ENCODE results near the gene GAS6.

Gene GAS6

DNA sequence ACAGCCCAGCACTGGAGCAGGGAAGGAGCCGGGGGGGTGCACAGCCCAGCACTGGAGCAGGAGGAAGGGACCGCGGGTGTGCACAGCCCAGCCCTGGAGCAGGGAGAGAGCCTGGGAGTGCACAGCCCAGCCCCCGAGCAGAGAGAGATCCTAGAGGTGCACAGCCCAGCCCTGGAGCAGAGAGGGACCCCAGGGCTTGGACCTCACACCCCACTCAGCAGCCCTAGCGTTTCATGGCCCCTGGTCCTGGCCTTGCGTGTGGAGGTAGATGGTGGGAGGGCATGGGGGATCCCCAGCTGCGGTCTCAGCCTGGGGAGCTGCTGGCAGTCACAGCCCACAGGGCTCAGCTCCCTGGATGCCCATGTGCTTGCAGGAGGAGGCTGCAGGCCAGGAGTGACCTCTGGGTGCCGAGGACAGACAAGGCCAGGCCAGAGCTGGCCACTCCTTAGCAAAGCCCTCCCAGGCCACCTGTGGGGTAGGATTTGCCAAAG is 25.1 kb downstream of the GAS6 start:
- no peaks in the 10 kb centered on the region for H3K9me3 ChIP-seq (replicated peaks; ENCODE audit: insufficient read depth, low read length)
- H3K4me2 ChIP-seq (ENCODE audit: low read depth, low read length), result no peak overlapping the region
- H3K27me3 ChIP-seq (replicated peaks; ENCODE audit: insufficient read depth, low read length), result no peaks in the 10 kb centered on the region
- H3K27ac ChIP-seq (ENCODE audit: low read length), result no peak overlapping the region
- H3K9me2 ChIP-seq (replicated peaks; ENCODE audit: insufficient read depth, low read length), result no peaks in the 10 kb centered on the region
- H3K9ac ChIP-seq (ENCODE audit: low read length), result no peak overlapping the region
- H3F3A ChIP-seq (ENCODE audit: insufficient read depth, low read length), result peaks cover 21% of the 10 kb centered on the region
- H3K79me2 ChIP-seq (ENCODE audit: low read length), result peaks cover 88% of the 10 kb centered on the region
- 0 out of 2 replicates have a peak, but pooled peaks cover 6% of the 10 kb centered on the region for H3K4me1 ChIP-seq (ENCODE audit: low read length)
- H3K36me3 ChIP-seq (replicated peaks; ENCODE audit: insufficient read depth, low read length), result peaks cover 25% of the 10 kb centered on the region
- no peak overlapping the region for H2AFZ ChIP-seq (ENCODE audit: low read length)
- TF ChIP-seq EZH2phosphoT487 (IDR thresholded peaks at IDR 0.05; ENCODE audit: low read length) (no peak), EZH2 (optimal IDR thresholded peaks at IDR 0.05; ENCODE audit: low read depth, low read length) (no peak)
- TF ChIP-seq, protein P1, sequence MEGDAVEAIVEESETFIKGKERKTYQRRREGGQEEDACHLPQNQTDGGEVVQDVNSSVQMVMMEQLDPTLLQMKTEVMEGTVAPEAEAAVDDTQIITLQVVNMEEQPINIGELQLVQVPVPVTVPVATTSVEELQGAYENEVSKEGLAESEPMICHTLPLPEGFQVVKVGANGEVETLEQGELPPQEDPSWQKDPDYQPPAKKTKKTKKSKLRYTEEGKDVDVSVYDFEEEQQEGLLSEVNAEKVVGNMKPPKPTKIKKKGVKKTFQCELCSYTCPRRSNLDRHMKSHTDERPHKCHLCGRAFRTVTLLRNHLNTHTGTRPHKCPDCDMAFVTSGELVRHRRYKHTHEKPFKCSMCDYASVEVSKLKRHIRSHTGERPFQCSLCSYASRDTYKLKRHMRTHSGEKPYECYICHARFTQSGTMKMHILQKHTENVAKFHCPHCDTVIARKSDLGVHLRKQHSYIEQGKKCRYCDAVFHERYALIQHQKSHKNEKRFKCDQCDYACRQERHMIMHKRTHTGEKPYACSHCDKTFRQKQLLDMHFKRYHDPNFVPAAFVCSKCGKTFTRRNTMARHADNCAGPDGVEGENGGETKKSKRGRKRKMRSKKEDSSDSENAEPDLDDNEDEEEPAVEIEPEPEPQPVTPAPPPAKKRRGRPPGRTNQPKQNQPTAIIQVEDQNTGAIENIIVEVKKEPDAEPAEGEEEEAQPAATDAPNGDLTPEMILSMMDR (IDR thresholded peaks at IDR 0.05; ENCODE audit: low read length), result no peak
- no peak for DNase-seq
- H3K4me3 ChIP-seq (ENCODE audit: low read length), result no peak overlapping the region
- H4K20me1 ChIP-seq (ENCODE audit: insufficient read depth, low read length), result peaks cover 11% of the 10 kb centered on the region; the same call in 1 of the 2 replicates

DNA sequence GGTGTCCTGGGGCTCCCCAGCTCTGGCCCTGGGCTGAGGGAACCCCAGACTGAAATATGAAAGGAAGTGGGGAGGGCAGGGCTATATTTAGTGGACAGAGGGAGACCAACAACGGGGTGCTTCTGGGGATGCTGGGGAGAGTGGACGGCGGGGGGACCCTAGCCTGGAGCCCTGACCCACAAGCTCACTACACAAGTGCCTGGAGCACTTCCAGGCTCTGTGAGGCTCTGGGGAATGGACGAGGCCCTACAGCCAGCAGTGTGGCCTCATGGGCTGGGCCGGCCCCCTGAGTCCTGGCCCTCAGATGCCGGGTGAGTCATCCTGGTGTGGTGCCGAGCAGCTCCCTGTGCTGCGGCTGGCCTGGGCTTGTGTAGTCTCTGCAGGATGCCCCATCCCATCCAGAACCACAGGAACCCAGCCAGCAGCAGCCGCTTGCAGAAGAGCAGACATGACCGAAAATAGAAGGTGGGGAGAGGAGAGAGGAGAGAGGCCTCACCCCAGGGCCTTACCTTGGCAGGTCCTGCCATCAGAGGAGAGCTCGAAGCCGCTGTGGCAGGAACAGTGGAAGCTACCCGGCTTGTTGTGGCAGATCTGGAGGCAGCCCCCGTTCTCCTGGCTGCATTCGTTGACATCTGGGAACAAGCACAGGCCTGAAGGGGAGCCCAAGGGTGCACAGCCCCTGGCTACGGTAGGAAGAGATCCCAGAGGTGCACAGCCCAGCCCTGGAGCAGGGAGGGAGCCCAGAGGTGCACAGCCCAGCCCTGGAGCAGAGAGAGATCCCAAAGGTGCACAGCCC is 26.1 kb downstream of the GAS6 start:
- Histone ChIP-seq H3K9me2 (replicated peaks; ENCODE audit: insufficient read depth, low read length) (no peaks in the 10 kb centered on the region), H3K4me1 (ENCODE audit: low read length) (0 out of 2 replicates have a peak, but pooled peaks cover 6% of the 10 kb centered on the region), H3K27ac (ENCODE audit: low read length) (peak overlapping the region; percentile 22; the same call in 1 of the 2 replicates), H3K4me2 (ENCODE audit: low read depth, low read length) (no peak overlapping the region), H3K79me2 (ENCODE audit: low read length) (peaks cover 87% of the 10 kb centered on the region), H3F3A (ENCODE audit: insufficient read depth, low read length) (peaks cover 21% of the 10 kb centered on the region), H4K20me1 (ENCODE audit: insufficient read depth, low read length) (peaks cover 6% of the 10 kb centered on the region; the same call in 1 of the 2 replicates), H3K9ac (ENCODE audit: low read length) (no peak overlapping the region), H3K27me3 (replicated peaks; ENCODE audit: insufficient read depth, low read length) (no peaks in the 10 kb centered on the region), H2AFZ (ENCODE audit: low read length) (no peak overlapping the region), H3K36me3 (replicated peaks; ENCODE audit: insufficient read depth, low read length) (peaks cover 24% of the 10 kb centered on the region), H3K4me3 (ENCODE audit: low read length) (no peak overlapping the region), H3K9me3 (replicated peaks; ENCODE audit: insufficient read depth, low read length) (no peaks in the 10 kb centered on the region)
- TF ChIP-seq EZH2 (optimal IDR thresholded peaks at IDR 0.05; ENCODE audit: low read depth, low read length), result no peak
- TF ChIP-seq, protein P1 (IDR thresholded peaks at IDR 0.05; ENCODE audit: low read length), result no peak
- no peak for TF ChIP-seq EZH2phosphoT487 (IDR thresholded peaks at IDR 0.05; ENCODE audit: low read length)
- DNase-seq, result no peak

DNA sequence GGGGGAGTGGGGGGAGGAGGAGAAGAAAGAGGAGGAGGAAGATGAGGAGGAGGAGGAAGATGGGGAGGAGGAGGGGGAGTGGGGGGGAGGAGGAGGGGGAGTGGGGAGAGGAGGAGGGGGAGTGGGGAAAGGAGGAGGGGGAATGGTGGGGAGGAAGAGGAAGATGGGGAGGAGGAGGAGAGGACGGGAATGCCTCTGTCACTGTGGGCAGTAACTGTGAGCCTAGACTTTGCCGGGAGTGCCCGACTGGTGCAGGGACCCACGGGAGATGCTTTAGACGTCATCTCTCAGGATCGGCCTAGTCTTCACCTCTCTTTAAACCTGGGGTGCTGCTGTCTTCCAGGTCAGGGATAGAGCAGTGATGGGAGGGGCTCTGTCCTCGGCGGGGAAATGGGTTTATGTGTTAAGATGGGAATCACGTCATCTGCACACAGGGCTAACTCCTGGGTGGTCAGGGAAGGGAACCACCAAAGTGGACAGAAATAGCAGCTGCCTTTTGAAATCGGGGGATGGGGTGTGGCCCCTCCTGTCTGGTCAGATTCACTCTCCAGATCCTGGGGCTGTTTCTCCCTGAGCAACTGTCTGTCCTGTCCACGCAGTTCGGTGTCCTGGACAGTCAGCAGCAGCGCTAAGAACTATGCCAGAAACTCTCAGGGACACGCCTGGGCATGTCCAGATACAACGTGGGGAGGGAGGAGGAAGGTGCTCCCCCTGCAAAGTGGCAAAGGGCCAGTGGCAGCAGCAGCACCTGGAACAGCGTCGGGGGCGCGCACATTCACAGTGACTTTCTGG is 26.9 kb downstream of the GAS6 start:
- H3K4me2 ChIP-seq (ENCODE audit: low read depth, low read length), result no peak overlapping the region

More for the DNA sequence above, 26.9 kb downstream of the GAS6 start:
- Histone ChIP-seq H3K27me3 (replicated peaks; ENCODE audit: insufficient read depth, low read length) (no peaks in the 10 kb centered on the region), H4K20me1 (ENCODE audit: insufficient read depth, low read length) (no peaks in the 10 kb centered on the region), H3K9me3 (replicated peaks; ENCODE audit: insufficient read depth, low read length) (no peaks in the 10 kb centered on the region), H3K9ac (ENCODE audit: low read length) (no peak overlapping the region), H2AFZ (ENCODE audit: low read length) (no peak overlapping the region), H3K27ac (ENCODE audit: low read length) (peak overlapping the region; percentile 22; the same call in 1 of the 2 replicates), H3K4me3 (ENCODE audit: low read length) (no peak overlapping the region), H3K4me1 (ENCODE audit: low read length) (0 out of 2 replicates have a peak, but pooled peaks cover 6% of the 10 kb centered on the region), H3K36me3 (replicated peaks; ENCODE audit: insufficient read depth, low read length) (peaks cover 24% of the 10 kb centered on the region), H3F3A (ENCODE audit: insufficient read depth, low read length) (peaks cover 21% of the 10 kb centered on the region), H3K9me2 (replicated peaks; ENCODE audit: insufficient read depth, low read length) (no peaks in the 10 kb centered on the region), H3K79me2 (ENCODE audit: low read length) (peaks cover 86% of the 10 kb centered on the region)
- no peak for DNase-seq
- TF ChIP-seq, protein P1 (IDR thresholded peaks at IDR 0.05; ENCODE audit: low read length), result no peak
- no peak for TF ChIP-seq EZH2 (optimal IDR thresholded peaks at IDR 0.05; ENCODE audit: low read depth, low read length)
- no peak for TF ChIP-seq EZH2phosphoT487 (IDR thresholded peaks at IDR 0.05; ENCODE audit: low read length)
